GM19193 (cell line): ENCODE measurements around the gene ZNF227.

Experiments used
- POLR2A ChIP-seq: IDR thresholded peaks from 4 replicates; pipeline ENCODE4 v1.6.1; 2011; ENCODE audit not compliant: insufficient read depth, insufficient read length; ENCODE audit errors: extremely low read depth

ZNF227 gene

GRCh38 chr19:44228318-44228717 lies 16.0 kb downstream of the ZNF227 start:
- TF ChIP-seq POLR2A = no peak

DNA sequence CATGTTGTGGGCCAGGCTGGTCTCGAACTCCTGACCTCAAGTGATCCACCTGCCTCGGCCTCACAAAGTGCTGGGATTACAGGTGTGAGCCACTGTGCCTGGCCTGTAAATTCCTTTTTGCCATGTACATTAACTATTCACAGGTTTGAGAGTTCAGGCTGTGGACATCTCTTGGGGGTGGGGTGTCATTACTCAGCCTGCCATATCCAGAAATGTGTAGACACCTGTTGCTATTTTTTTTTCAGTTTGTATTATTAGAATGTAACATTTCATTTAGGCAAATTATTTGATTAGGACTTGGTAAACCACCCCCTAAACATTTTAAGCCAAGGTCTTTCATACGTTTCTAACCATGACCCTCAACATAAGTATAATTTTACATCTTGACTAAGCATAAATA lies 20.5 kb downstream of the ZNF227 start:
- no peak for TF ChIP-seq POLR2A

DNA sequence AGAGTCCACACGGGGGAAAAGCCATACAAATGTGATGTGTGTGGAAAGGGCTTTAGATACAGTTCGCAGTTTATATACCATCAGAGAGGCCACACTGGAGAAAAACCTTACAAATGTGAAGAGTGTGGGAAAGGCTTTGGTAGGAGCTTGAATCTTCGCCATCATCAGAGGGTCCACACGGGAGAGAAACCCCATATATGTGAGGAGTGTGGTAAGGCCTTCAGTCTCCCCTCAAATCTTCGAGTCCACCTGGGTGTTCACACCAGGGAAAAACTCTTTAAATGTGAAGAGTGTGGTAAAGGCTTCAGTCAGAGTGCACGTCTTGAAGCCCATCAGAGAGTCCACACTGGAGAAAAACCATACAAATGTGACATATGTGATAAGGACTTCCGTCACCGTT lies 24.1 kb downstream of the ZNF227 start:
- TF ChIP-seq POLR2A = no peak

- no peak for TF ChIP-seq POLR2A
Observed at GRCh38 chr19:44254496-44254895, 42.2 kb downstream of the ZNF227 start.

- no peak for TF ChIP-seq POLR2A
Observed at GRCh38 chr19:44255705-44256411, 43.5 kb downstream of the ZNF227 start.

DNA sequence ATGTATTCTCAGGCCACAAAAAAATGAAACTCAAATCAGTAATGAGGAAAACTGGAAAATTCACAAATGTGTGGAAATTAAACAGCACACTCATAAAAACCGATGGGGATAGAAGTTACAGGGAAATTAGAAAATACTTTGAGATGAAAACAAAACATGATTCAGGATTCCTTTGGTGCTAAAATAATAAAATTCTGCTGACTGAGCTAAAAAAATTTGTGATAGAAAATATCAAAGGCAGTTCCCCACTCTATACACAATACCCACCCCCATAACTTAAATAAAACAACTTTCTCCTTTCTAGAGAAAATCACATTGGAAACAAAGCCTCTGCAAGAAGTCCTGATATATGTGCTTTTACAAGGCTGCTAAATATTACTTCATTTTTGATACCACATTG lies 45.8 kb downstream of the ZNF227 start:
- no peak for TF ChIP-seq POLR2A

DNA sequence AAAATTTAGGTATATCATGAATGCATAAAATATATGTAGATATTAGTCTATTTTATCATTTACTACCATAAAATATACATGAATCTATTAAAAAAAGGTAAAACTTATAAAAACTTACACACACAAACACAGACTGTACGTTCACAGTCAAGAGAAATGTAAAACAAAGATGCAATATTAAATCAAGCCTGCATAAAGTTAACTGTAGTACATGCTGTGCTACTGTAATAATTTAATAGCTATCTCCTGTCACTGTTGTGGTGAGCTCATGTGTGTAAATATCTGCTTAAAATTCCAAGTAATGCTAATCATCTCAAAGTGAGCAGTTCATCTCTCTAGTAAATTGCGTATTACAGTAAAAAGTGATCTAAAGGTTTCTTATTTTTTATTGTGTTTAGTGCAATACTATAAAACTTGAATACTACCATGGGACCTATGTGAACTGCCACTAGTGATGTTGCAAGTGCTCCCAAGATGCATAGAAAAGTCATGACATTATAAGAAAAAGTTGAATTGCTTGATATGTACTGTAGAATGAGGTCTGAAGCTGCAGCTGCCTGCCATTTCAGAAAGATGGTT lies 46.6 kb downstream of the ZNF227 start:
- TF ChIP-seq POLR2A = no peak

DNA sequence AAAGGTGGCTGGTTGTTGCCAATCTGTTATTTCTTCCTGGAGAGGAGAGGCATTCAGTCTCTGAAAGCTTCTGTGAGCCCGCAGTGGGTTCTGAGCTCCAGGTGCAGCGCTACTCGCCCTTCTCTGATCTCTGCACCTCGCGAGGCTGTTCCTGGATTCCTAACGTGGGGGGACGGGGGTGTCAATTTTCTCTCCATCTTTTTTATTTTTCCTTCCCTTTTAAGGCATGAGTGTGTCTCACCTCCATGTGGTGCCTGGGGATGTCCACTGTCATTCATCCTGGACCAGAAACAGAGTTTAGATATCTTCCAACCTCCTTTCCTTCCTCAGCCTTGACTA lies 48.0 kb downstream of the ZNF227 start:
- no peak for TF ChIP-seq POLR2A

GRCh38 chr19:44260695-44261446 lies 48.5 kb downstream of the ZNF227 start:
- TF ChIP-seq POLR2A = no peak

- TF ChIP-seq POLR2A = no peak
Observed at GRCh38 chr19:44277331-44277730, 65.0 kb downstream of the ZNF227 start.

- no peak for TF ChIP-seq POLR2A
Observed at GRCh38 chr19:44278181-44278690, 65.9 kb downstream of the ZNF227 start.

DNA sequence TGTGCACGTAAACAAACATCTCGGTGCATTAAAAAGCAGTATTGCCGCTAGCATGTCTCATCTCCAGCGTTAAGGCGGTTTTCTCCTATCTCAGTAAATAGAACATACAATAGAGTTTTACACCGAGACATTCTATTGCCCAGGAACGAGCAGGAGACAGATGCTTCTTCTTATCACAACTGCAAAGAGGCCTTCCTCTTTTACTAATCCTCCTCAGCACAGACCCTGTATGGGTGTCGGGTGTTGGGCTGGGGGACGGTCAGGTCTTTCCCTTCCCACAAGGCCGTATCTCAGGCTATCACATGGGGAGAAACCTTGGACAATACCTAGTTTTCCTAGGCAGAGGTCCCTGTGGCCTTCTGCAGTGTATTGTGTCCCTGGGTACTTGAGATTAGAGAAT lies 68.6 kb downstream of the ZNF227 start:
- TF ChIP-seq POLR2A = no peak

GRCh38 chr19:44282846-44283245 lies 70.5 kb downstream of the ZNF227 start:
- TF ChIP-seq POLR2A = no peak

DNA sequence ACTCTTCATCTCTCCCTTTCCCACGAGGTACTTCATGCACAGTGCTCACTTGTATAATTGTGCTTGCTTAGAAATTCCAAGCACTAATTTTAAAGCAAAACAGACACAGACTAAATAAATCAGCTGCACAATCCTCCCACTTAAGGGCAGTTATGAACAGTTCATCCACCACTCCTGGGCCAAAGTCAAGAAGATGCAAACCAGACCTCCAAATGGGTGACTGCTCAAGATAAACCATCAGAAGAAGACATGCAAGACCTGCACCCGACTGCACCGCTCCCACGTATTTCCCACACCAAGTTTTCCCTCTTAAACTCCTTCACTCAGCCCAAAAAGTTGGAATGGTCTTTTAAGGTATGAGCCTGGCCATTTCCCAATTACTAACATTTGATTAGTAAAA lies 72.6 kb downstream of the ZNF227 start:
- TF ChIP-seq POLR2A = no peak
